ENCODE results near the gene MINK1. TPM values are rescaled to one million over a fixed set of nuclear protein-coding genes. Genes with fewer than 3 reads are reported as not detected.

Gene MINK1
- total RNA-seq, 4 donors from 2014 or later, result 29.3 to 48.6 (median 46.4) TPM

- no peak for ATAC-seq
- H3K4me1 ChIP-seq, result peaks cover 0 to 58% (median 25%) of the 10 kb centered on the region in 3 donors
- TF ChIP-seq POLR2A (IDR thresholded peaks at IDR 0.05), result no peak
- no peak for TF ChIP-seq EP300 (IDR thresholded peaks at IDR 0.05)
- no peak for TF ChIP-seq CTCF (IDR thresholded peaks at IDR 0.05)
- TF ChIP-seq POLR2AphosphoS5 (IDR thresholded peaks at IDR 0.05), result no peak
- H3K9me3 ChIP-seq, result no peaks in the 10 kb centered on the region
- 92% methylated on average over 6 of the region's 16 CpGs; no CpG with 5 or more reads in 1 of the 2 donors for WGBS, 2 donors (ENCODE audit: low coverage in 1 of 2)
- peak overlapping the region in 2 of 4 donors; percentile 90 to 96 for H3K27ac ChIP-seq
- H3K4me3 ChIP-seq, result no peak overlapping the region
- peaks cover 0 to 43% of the 10 kb centered on the region in 2 donors for H3K36me3 ChIP-seq
- no peaks in the 10 kb centered on the region for H3K27me3 ChIP-seq
Measured at GRCh38 chr17:4937553-4937952, 104.4 kb downstream of the MINK1 start.

- peaks cover 0 to 63% (median 25%) of the 10 kb centered on the region in 3 donors for H3K4me1 ChIP-seq
- 83% methylated on average over 1 of the region's 11 CpGs; no CpG with 5 or more reads in 1 of the 2 donors for WGBS, 2 donors (ENCODE audit: low coverage in 1 of 2)
- ATAC-seq, result no peak
Measured at GRCh38 chr17:4938069-4938491, 104.9 kb downstream of the MINK1 start.

GRCh38 chr17:4938688-4939545 is 105.8 kb downstream of the MINK1 start:
- H3K4me1 ChIP-seq, result peaks cover 0 to 65% (median 25%) of the 10 kb centered on the region in 3 donors
- H3K36me3 ChIP-seq, result peaks cover 0 to 57% of the 10 kb centered on the region in 2 donors
- ATAC-seq, result no peak
- no peak for TF ChIP-seq POLR2AphosphoS5 (IDR thresholded peaks at IDR 0.05)
- no peak for TF ChIP-seq CTCF (IDR thresholded peaks at IDR 0.05)
- TF ChIP-seq EP300 (IDR thresholded peaks at IDR 0.05), result no peak
- no peak for TF ChIP-seq POLR2A (IDR thresholded peaks at IDR 0.05)
- WGBS, 2 donors (ENCODE audit: low coverage in 1 of 2), result 75 to 100% methylated on average over 1 to 4 of the region's 19 CpGs
- no peaks in the 10 kb centered on the region for H3K27me3 ChIP-seq
- peak overlapping the region; percentile 88 to 89 for H3K4me3 ChIP-seq
- peak overlapping the region; percentile 27 to 96 (median 92) for H3K27ac ChIP-seq
- no peaks in the 10 kb centered on the region for H3K9me3 ChIP-seq

More at GRCh38 chr17:4938069-4938491, 104.9 kb downstream of the MINK1 start:
- no peaks in the 10 kb centered on the region for H3K27me3 ChIP-seq
- H3K27ac ChIP-seq, result peak overlapping the region in 3 of 4 donors; percentile 90 to 96 (median 93)
- peak overlapping the region in 1 of 2 donors; percentile 88 for H3K4me3 ChIP-seq
- peaks cover 0 to 48% of the 10 kb centered on the region in 2 donors for H3K36me3 ChIP-seq
- no peaks in the 10 kb centered on the region for H3K9me3 ChIP-seq
- TF ChIP-seq EP300 (IDR thresholded peaks at IDR 0.05), result no peak

GRCh38 chr17:4939546-4939795 is 106.3 kb downstream of the MINK1 start:
- Histone ChIP-seq H3K4me1 (peaks cover 0 to 65% (median 26%) of the 10 kb centered on the region in 3 donors), H3K36me3 (peaks cover 0 to 62% of the 10 kb centered on the region in 2 donors), H3K4me3 (peak overlapping the region; percentile 88 to 89), H3K27ac (peak overlapping the region; percentile 27 to 96 (median 92)), H3K9me3 (no peaks in the 10 kb centered on the region), H3K27me3 (no peaks in the 10 kb centered on the region)
- TF ChIP-seq POLR2AphosphoS5 (IDR thresholded peaks at IDR 0.05) (no peak), EP300 (IDR thresholded peaks at IDR 0.05) (no peak), POLR2A (IDR thresholded peaks at IDR 0.05) (no peak), CTCF (IDR thresholded peaks at IDR 0.05) (no peak)
- no peak for ATAC-seq
- no CpG with 5 or more reads among the region's 16 CpGs for WGBS, 2 donors (ENCODE audit: low coverage in 1 of 2)

GRCh38 chr17:4939796-4940554 is 106.8 kb downstream of the MINK1 start, which contains the start of the genes RNF167 and SLC25A11:
Gene RNF167, plus strand, starts transcription at chr17:4940268. Its CDS starts 642 bp downstream, at chr17:4940910.
Gene SLC25A11, minus strand, starts transcription at chr17:4940046. Its CDS starts 136 bp downstream, at chr17:4939910.
- H3K36me3 ChIP-seq, result peaks cover 0 to 67% of the 10 kb centered on the region in 2 donors
- H3K4me3 ChIP-seq, result peak within 1 kb of the TSS; percentile 88 to 89
- peak within 1 kb of the TSS; percentile 79 to 96 (median 92) for H3K27ac ChIP-seq
- no peaks in the 10 kb centered on the region for H3K9me3 ChIP-seq
- peaks cover 0 to 69% (median 31%) of the 10 kb centered on the region in 3 donors for H3K4me1 ChIP-seq
- no peaks in the 10 kb centered on the region for H3K27me3 ChIP-seq
- ATAC-seq, result peak; percentile 96
- TF ChIP-seq EP300 (IDR thresholded peaks at IDR 0.05), result no peak
- peak; percentile 24 for TF ChIP-seq POLR2AphosphoS5 (IDR thresholded peaks at IDR 0.05)
- peak in 2 of 4 experiments; percentile 14 to 42 for TF ChIP-seq CTCF (IDR thresholded peaks at IDR 0.05)
- TF ChIP-seq POLR2A (IDR thresholded peaks at IDR 0.05), result peak; percentile 62 to 79
- 0 to 1% methylated on average over 22 to 45 of the region's 72 CpGs for WGBS, 2 donors (ENCODE audit: low coverage in 1 of 2)

Measured in gastroesophageal sphincter (tissue), 4 donors.